ENCODE measurements around the gene TSPAN2. TPM values are rescaled to one million over a fixed set of nuclear protein-coding genes. Genes with fewer than 3 reads are reported as not detected.

TSPAN2 gene
- polyA plus RNA-seq, 2 of the 4 experiments (the other 2 are of a cell fraction), result 1.7 to 2.7 TPM

- no peaks in the 10 kb centered on the region for H3K4me1 ChIP-seq
- DNase-seq (ENCODE audit: low read depth in 1 of 2, low spot score in 1 of 2) (no peak), FAIRE-seq (no peak), ATAC-seq (no peak)
- WGBS (ENCODE audit: missing lambda C conversion rate), result 45% methylated on average over 4 of the region's 4 CpGs
- H3K9me3 ChIP-seq, result no peaks in the 10 kb centered on the region
- H3K27ac ChIP-seq, result no peak overlapping the region
- H3K4me3 ChIP-seq, result no peak overlapping the region
- ChIA-PET POLR2A (no interaction called here), CTCF (no interaction called here)
- no peak overlapping the region for H3K4me2 ChIP-seq
- TF ChIP-seq ZNF302 (CRISPR knock-in tag; IDR thresholded peaks at IDR 0.05) (no peak), ELK1 (IDR thresholded peaks at IDR 0.05; ENCODE audit: low read depth, low read length) (no peak), CEBPB (IDR thresholded peaks at IDR 0.05) (no peak), EP300 (IDR thresholded peaks at IDR 0.05) (no peak), ZC3H11A (IDR thresholded peaks at IDR 0.05) (no peak), FOXS1 (CRISPR knock-in tag; IDR thresholded peaks at IDR 0.05) (no peak), EHF (CRISPR knock-in tag; IDR thresholded peaks at IDR 0.05) (no peak), TFCP2L1 (CRISPR knock-in tag; IDR thresholded peaks at IDR 0.05) (no peak)
- TF ChIP-seq, protein P1, sequence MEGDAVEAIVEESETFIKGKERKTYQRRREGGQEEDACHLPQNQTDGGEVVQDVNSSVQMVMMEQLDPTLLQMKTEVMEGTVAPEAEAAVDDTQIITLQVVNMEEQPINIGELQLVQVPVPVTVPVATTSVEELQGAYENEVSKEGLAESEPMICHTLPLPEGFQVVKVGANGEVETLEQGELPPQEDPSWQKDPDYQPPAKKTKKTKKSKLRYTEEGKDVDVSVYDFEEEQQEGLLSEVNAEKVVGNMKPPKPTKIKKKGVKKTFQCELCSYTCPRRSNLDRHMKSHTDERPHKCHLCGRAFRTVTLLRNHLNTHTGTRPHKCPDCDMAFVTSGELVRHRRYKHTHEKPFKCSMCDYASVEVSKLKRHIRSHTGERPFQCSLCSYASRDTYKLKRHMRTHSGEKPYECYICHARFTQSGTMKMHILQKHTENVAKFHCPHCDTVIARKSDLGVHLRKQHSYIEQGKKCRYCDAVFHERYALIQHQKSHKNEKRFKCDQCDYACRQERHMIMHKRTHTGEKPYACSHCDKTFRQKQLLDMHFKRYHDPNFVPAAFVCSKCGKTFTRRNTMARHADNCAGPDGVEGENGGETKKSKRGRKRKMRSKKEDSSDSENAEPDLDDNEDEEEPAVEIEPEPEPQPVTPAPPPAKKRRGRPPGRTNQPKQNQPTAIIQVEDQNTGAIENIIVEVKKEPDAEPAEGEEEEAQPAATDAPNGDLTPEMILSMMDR (IDR thresholded peaks at IDR 0.05), result no peak
These were observed 52.3 kb downstream of the TSPAN2 start for GRCh38 chr1:115036814-115037507.

DNA sequence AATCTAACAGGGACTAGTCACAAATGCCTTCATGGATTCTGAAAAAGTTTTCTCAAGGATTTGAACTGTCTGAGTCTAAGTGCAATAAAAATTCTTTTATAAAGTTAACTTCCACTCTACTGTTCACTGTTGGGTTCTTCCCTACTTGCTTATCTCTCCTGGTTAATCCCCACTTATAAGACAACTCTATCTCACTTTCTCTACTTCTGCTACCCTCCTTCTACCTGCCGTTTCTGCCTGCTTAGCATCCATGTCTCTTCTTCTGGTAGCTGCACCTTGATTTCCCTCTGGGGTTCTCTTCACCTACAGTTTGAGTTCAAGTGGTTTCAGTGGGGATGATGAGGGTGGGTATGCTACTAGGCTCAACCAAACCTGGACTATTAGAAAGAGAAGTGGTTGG is 53.7 kb downstream of the TSPAN2 start:
- ChIA-PET POLR2A (no interaction called here), CTCF (interaction anchor here (0.8 kb wide), 1 partner anchor 434 kb away, joined by 3 read pairs; no protein-coding TSS in a partner anchor)
- no peak overlapping the region for H3K27ac ChIP-seq
- ATAC-seq, result no peak
- H3K9me3 ChIP-seq, result no peaks in the 10 kb centered on the region
- H3K4me1 ChIP-seq, result no peaks in the 10 kb centered on the region
- 0% methylated on average over 1 of the region's 1 CpG for WGBS (ENCODE audit: missing lambda C conversion rate)
- DNase-seq (ENCODE audit: low read depth in 1 of 2, low spot score in 1 of 2), result no peak
- H3K4me2 ChIP-seq, result no peak overlapping the region
- H3K4me3 ChIP-seq, result no peak overlapping the region
- TF ChIP-seq HOXB13 (CRISPR knock-in tag; IDR thresholded peaks at IDR 0.05; ENCODE audit: low read depth) (no peak), ESRRA (IDR thresholded peaks at IDR 0.05; ENCODE audit: borderline replicate concordance, low read length) (no peak), POLR2AphosphoS2 (conservative IDR thresholded peaks at IDR 0.05; ENCODE audit: low read length) (no peak), CEBPB (IDR thresholded peaks at IDR 0.05) (no peak), MAZ (IDR thresholded peaks at IDR 0.05; ENCODE audit: borderline replicate concordance, low read depth, low read length) (no peak), JUN (IDR thresholded peaks at IDR 0.05) (no peak), FOXS1 (CRISPR knock-in tag; IDR thresholded peaks at IDR 0.05) (no peak), RNF2 (IDR thresholded peaks at IDR 0.05; ENCODE audit: borderline replicate concordance, low read depth) (no peak), HDAC2 (IDR thresholded peaks at IDR 0.05) (no peak), CHD4 (IDR thresholded peaks at IDR 0.05; ENCODE audit: borderline replicate concordance) (no peak), ZSCAN20 (CRISPR knock-in tag; IDR thresholded peaks at IDR 0.05) (no peak), GATA3 (IDR thresholded peaks at IDR 0.05; ENCODE audit: borderline replicate concordance) (no peak), KDM1A (IDR thresholded peaks at IDR 0.05; ENCODE audit: low read depth) (no peak), SMC3 (IDR thresholded peaks at IDR 0.05) (no peak), RARB (CRISPR knock-in tag; IDR thresholded peaks at IDR 0.05) (no peak)
- TF ChIP-seq, protein P2, sequence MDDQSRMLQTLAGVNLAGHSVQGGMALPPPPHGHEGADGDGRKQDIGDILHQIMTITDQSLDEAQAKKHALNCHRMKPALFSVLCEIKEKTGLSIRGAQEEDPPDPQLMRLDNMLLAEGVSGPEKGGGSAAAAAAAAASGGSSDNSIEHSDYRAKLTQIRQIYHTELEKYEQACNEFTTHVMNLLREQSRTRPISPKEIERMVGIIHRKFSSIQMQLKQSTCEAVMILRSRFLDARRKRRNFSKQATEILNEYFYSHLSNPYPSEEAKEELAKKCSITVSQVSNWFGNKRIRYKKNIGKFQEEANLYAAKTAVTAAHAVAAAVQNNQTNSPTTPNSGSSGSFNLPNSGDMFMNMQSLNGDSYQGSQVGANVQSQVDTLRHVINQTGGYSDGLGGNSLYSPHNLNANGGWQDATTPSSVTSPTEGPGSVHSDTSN (IDR thresholded peaks at IDR 0.05), result no peak
- TF ChIP-seq, protein P3, sequence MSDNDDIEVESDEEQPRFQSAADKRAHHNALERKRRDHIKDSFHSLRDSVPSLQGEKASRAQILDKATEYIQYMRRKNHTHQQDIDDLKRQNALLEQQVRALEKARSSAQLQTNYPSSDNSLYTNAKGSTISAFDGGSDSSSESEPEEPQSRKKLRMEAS (IDR thresholded peaks at IDR 0.05), result no peak
- FAIRE-seq, result no peak
